Right atrium auricular region (tissue), 2 donors: ENCODE measurements around the gene LAMA5. TPM values are rescaled to one million over a fixed set of nuclear protein-coding genes. Genes with fewer than 3 reads are reported as not detected.

Experiments
- DNase-seq: peaks from one replicate; pipeline ENCODE4 v3.0.0-alpha.2; 2019; ENCODE audit warnings: low spot score
- H3K27ac ChIP-seq, 2 donors: fragments of 200-600 bp; sonication (generic); 1 replicate in 1 of 2; 2 replicates in 1 of 2; pipeline ENCODE4 v1.5.1; 2016 to 2019
- H3K27me3 ChIP-seq, 2 donors: fragments of 200-600 bp; sonication (generic); one replicate each; pipeline versions ENCODE4 v1.5.1 to v1.6.0; 2017 to 2019
- H3K36me3 ChIP-seq: fragments of 200-600 bp; sonication (generic); one replicate; pipeline ENCODE4 v1.5.1; 2016
- H3K4me1 ChIP-seq, 2 donors: fragments of 200-600 bp; sonication (generic); one replicate each; pipeline versions ENCODE4 v1.5.1 to v1.6.0; 2017 to 2019
- H3K4me3 ChIP-seq, 2 donors: fragments of 200-600 bp; sonication (generic); 1 replicate in 1 of 2; 2 replicates in 1 of 2; pipeline ENCODE4 v1.5.1; 2017 to 2019; ENCODE audit warnings: mild to moderate bottlenecking in 1 of 2, moderate library complexity in 1 of 2
- H3K9me3 ChIP-seq, 2 donors: fragments of 200-600 bp; sonication (generic); one replicate each; pipeline ENCODE4 v1.5.1; 2019
- CTCF ChIP-seq, 2 donors: fragments of 200-600 bp; sonication (generic); IDR thresholded peaks; one replicate each; pipeline ENCODE4 v1.5.1; 2019; ENCODE audit warnings: antibody characterized with exemption in 2 of 2
- total RNA-seq, 2 donors: library from RNA; depleted of rRNA; stranded (reverse); fragments of >200 nt; gene quantifications; one replicate each; pipeline ENCODE4 v1.1.0, GENCODE V29; 2016

The LAMA5 gene
- total RNA-seq, 2 donors from 2014 or later: 61.1 to 69.4 TPM

- peaks cover 24% of the 10 kb centered on the region for H3K36me3 ChIP-seq
- H3K4me1 ChIP-seq: peaks cover 0 to 36% of the 10 kb centered on the region in 2 donors
- H3K9me3 ChIP-seq: no peaks in the 10 kb centered on the region
- peak overlapping the region; percentile 99 to 100 for H3K27ac ChIP-seq
- no peaks in the 10 kb centered on the region for H3K27me3 ChIP-seq
- H3K4me3 ChIP-seq: peak overlapping the region; percentile 58 to 76
- peak; percentile 59 to 82 for TF ChIP-seq CTCF (IDR thresholded peaks at IDR 0.05)
- peak; percentile 97 for DNase-seq
Observed at GRCh38 chr20:62301773-62302340, 65.3 kb downstream of the LAMA5 start.

GRCh38 chr20:62301111-62301668, 65.9 kb downstream of the LAMA5 start:
- Histone ChIP-seq H3K36me3 (peaks cover 20% of the 10 kb centered on the region), H3K4me1 (peaks cover 0 to 36% of the 10 kb centered on the region in 2 donors), H3K27ac (peak overlapping the region; percentile 99 to 100), H3K9me3 (no peaks in the 10 kb centered on the region), H3K4me3 (no peak overlapping the region), H3K27me3 (no peaks in the 10 kb centered on the region)
- no peak for DNase-seq
- no peak for TF ChIP-seq CTCF (IDR thresholded peaks at IDR 0.05)

GRCh38 chr20:62300319-62300718, 66.8 kb downstream of the LAMA5 start:
- H3K4me3 ChIP-seq: no peak overlapping the region
- no peak overlapping the region for H3K27ac ChIP-seq
- H3K36me3 ChIP-seq: peaks cover 20% of the 10 kb centered on the region
- H3K9me3 ChIP-seq: no peaks in the 10 kb centered on the region
- no peak for DNase-seq
- H3K4me1 ChIP-seq: peaks cover 0 to 29% of the 10 kb centered on the region in 2 donors
- TF ChIP-seq CTCF (IDR thresholded peaks at IDR 0.05): no peak
- no peaks in the 10 kb centered on the region for H3K27me3 ChIP-seq

GRCh38 chr20:62299666-62300236, 67.4 kb downstream of the LAMA5 start:
- Histone ChIP-seq H3K27ac (no peak overlapping the region), H3K36me3 (peaks cover 20% of the 10 kb centered on the region), H3K4me1 (peaks cover 0 to 23% of the 10 kb centered on the region in 2 donors), H3K27me3 (no peaks in the 10 kb centered on the region), H3K4me3 (no peak overlapping the region), H3K9me3 (no peaks in the 10 kb centered on the region)
- no peak for DNase-seq
- no peak for TF ChIP-seq CTCF (IDR thresholded peaks at IDR 0.05)

GRCh38 chr20:62298577-62299249, 68.4 kb downstream of the LAMA5 start:
- Histone ChIP-seq H3K4me1 (peaks cover 0 to 13% of the 10 kb centered on the region in 2 donors), H3K27ac (no peak overlapping the region), H3K4me3 (no peak overlapping the region), H3K36me3 (peaks cover 27% of the 10 kb centered on the region), H3K9me3 (no peaks in the 10 kb centered on the region), H3K27me3 (no peaks in the 10 kb centered on the region)
- TF ChIP-seq CTCF (IDR thresholded peaks at IDR 0.05): no peak
- no peak for DNase-seq
